Measurements from ENCODE around the gene PLEKHF1. TPM values are rescaled to one million over a fixed set of nuclear protein-coding genes. Genes with fewer than 3 reads are reported as not detected.
A peak's percentile ranks its signal among the peaks of the same experiment; 100 is the strongest.

The PLEKHF1 gene
- total and polyA plus RNA-seq, 2 of the 13 experiments (the other 11 are each of a cell fraction or from before 2014, with no cell fraction given), result 2.9 to 3.8 TPM

DNA sequence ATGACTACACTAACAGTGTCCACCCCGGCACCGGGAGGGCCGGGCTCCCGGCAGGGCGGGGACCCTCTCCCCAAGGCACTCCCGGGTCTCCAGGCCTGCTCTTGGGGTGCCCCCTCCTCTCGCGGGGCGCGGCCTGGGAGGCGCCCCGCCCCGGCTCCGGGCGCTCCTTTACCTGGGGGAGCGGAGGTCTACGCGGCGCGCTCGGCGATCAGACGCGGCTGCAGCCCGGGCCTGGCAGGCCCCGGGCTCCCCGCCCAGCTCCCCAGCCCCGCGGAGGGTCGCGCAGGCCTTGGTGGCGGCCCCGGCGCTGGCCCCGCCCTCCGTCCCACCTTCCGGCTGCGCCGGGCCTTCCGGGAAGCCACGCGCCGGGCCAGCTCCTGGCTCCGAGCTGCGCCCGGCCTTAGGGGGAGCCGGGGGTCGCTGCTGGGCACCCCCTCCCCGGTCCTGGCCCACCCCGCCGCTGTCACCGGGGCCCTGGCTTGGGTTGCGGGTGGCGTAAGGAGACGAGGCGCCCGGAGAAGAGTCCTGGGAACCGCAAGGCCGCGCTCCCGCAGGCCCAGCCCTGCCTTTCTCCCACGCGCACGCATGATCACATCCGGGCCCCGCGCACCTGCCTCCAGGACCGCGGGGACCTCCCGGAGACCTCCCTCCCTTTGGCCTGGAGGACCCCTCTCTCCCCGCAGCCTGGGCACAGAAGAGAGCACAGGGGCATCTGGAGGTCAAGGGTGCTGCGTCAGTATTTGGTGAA, 49.9 kb downstream of the PLEKHF1 start, which contains the start of gene C19orf12 (continued):
- TF ChIP-seq, protein P1, sequence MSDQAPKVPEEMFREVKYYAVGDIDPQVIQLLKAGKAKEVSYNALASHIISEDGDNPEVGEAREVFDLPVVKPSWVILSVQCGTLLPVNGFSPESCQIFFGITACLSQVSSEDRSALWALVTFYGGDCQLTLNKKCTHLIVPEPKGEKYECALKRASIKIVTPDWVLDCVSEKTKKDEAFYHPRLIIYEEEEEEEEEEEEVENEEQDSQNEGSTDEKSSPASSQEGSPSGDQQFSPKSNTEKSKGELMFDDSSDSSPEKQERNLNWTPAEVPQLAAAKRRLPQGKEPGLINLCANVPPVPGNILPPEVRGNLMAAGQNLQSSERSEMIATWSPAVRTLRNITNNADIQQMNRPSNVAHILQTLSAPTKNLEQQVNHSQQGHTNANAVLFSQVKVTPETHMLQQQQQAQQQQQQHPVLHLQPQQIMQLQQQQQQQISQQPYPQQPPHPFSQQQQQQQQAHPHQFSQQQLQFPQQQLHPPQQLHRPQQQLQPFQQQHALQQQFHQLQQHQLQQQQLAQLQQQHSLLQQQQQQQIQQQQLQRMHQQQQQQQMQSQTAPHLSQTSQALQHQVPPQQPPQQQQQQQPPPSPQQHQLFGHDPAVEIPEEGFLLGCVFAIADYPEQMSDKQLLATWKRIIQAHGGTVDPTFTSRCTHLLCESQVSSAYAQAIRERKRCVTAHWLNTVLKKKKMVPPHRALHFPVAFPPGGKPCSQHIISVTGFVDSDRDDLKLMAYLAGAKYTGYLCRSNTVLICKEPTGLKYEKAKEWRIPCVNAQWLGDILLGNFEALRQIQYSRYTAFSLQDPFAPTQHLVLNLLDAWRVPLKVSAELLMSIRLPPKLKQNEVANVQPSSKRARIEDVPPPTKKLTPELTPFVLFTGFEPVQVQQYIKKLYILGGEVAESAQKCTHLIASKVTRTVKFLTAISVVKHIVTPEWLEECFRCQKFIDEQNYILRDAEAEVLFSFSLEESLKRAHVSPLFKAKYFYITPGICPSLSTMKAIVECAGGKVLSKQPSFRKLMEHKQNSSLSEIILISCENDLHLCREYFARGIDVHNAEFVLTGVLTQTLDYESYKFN (CRISPR knock-in tag; conservative IDR thresholded peaks at IDR 0.05), result no peak
- TF ChIP-seq, protein P2, sequence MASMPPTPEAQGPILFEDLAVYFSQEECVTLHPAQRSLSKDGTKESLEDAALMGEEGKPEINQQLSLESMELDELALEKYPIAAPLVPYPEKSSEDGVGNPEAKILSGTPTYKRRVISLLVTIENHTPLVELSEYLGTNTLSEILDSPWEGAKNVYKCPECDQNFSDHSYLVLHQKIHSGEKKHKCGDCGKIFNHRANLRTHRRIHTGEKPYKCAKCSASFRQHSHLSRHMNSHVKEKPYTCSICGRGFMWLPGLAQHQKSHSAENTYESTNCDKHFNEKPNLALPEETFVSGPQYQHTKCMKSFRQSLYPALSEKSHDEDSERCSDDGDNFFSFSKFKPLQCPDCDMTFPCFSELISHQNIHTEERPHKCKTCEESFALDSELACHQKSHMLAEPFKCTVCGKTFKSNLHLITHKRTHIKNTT (CRISPR knock-in tag; IDR thresholded peaks at IDR 0.05), result no peak
- no peak for TF ChIP-seq DPF2 (CRISPR knock-in tag; IDR thresholded peaks at IDR 0.05; ENCODE audit: borderline replicate concordance, low read depth)
- TF ChIP-seq, protein P3, sequence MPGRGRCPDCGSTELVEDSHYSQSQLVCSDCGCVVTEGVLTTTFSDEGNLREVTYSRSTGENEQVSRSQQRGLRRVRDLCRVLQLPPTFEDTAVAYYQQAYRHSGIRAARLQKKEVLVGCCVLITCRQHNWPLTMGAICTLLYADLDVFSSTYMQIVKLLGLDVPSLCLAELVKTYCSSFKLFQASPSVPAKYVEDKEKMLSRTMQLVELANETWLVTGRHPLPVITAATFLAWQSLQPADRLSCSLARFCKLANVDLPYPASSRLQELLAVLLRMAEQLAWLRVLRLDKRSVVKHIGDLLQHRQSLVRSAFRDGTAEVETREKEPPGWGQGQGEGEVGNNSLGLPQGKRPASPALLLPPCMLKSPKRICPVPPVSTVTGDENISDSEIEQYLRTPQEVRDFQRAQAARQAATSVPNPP (CRISPR knock-in tag; IDR thresholded peaks at IDR 0.05), result no peak
- TF ChIP-seq ZBTB38 (CRISPR knock-in tag; IDR thresholded peaks at IDR 0.05), result no peak
- no peak for TF ChIP-seq IRF2 (CRISPR knock-in tag; IDR thresholded peaks at IDR 0.05)
- TF ChIP-seq THYN1 (CRISPR knock-in tag; IDR thresholded peaks at IDR 0.05; ENCODE audit: borderline replicate concordance, low read depth), result no peak
- TF ChIP-seq POLR2G (IDR thresholded peaks at IDR 0.05; ENCODE audit: low read depth, low read length), result peak; percentile 85
- no peak for TF ChIP-seq RFXAP (CRISPR knock-in tag; IDR thresholded peaks at IDR 0.05; ENCODE audit: borderline replicate concordance)
- no peak; the same call in 1 of the 2 replicates for TF ChIP-seq PITX1 (CRISPR knock-in tag; IDR thresholded peaks at IDR 0.05)
- TF ChIP-seq HOXA5 (CRISPR knock-in tag; IDR thresholded peaks at IDR 0.05), result no peak
- TF ChIP-seq, protein P4, sequence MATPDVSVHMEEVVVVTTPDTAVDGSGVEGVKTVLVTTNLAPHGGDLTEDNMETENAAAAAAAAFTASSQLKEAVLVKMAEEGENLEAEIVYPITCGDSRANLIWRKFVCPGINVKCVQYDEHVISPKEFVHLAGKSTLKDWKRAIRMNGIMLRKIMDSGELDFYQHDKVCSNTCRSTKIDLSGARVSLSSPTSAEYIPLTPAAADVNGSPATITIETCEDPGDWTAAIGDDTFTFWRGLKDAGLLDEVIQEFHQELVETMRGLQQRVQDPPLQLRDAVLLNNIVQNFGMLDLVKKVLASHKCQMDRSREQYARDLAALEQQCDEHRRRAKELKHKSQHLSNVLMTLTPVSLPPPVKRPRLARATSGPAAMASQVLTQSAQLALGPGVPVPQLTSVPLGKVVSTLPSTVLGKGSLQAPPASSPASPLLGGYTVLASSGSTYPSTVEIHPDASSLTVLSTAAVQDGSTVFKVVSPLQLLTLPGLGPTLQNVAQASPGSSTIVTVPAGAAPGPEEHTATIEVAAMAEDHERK (CRISPR knock-in tag; IDR thresholded peaks at IDR 0.05; ENCODE audit: low read depth), result no peak
- TF ChIP-seq, protein P5, sequence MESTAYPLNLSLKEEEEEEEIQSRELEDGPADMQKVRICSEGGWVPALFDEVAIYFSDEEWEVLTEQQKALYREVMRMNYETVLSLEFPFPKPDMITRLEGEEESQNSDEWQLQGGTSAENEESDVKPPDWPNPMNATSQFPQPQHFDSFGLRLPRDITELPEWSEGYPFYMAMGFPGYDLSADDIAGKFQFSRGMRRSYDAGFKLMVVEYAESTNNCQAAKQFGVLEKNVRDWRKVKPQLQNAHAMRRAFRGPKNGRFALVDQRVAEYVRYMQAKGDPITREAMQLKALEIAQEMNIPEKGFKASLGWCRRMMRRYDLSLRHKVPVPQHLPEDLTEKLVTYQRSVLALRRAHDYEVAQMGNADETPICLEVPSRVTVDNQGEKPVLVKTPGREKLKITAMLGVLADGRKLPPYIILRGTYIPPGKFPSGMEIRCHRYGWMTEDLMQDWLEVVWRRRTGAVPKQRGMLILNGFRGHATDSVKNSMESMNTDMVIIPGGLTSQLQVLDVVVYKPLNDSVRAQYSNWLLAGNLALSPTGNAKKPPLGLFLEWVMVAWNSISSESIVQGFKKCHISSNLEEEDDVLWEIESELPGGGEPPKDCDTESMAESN (CRISPR knock-in tag; conservative IDR thresholded peaks at IDR 0.05), result no peak
- no peak for TF ChIP-seq ZNF33A (CRISPR knock-in tag; IDR thresholded peaks at IDR 0.05; ENCODE audit: borderline replicate concordance)
- no peak for TF ChIP-seq ARNTL (CRISPR knock-in tag; IDR thresholded peaks at IDR 0.05)
- no peak for TF ChIP-seq CREB1 (IDR thresholded peaks at IDR 0.05)
- TF ChIP-seq CREB1 (CRISPR knock-in tag; IDR thresholded peaks at IDR 0.05), result no peak
- TF ChIP-seq, protein P6, sequence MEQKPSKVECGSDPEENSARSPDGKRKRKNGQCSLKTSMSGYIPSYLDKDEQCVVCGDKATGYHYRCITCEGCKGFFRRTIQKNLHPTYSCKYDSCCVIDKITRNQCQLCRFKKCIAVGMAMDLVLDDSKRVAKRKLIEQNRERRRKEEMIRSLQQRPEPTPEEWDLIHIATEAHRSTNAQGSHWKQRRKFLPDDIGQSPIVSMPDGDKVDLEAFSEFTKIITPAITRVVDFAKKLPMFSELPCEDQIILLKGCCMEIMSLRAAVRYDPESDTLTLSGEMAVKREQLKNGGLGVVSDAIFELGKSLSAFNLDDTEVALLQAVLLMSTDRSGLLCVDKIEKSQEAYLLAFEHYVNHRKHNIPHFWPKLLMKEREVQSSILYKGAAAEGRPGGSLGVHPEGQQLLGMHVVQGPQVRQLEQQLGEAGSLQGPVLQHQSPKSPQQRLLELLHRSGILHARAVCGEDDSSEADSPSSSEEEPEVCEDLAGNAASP (CRISPR knock-in tag; IDR thresholded peaks at IDR 0.05; ENCODE audit: borderline replicate concordance), result no peak
- TF ChIP-seq PPARG (CRISPR knock-in tag; conservative IDR thresholded peaks at IDR 0.05), result no peak
